H1 (cell line): ENCODE data around the gene TIE1. TPM values are rescaled to one million over a fixed set of nuclear protein-coding genes. Genes with fewer than 3 reads are reported as not detected.

ENCODE experiments used
- CTCF ChIA-PET: fragments of 300-600 bp; sonication (Branson Sonifier 250); formaldehyde crosslinking; loops from one replicate; lab custom pipeline; 2021; ENCODE audit not compliant: partially characterized antibody; lab: Charles Lee
- POLR2A ChIA-PET: fragments of 300-600 bp; sonication (Branson Sonifier 250); formaldehyde crosslinking; loops from one replicate; lab custom pipeline; 2021; ENCODE audit warnings: inconsistent platforms; ENCODE audit not compliant: partially characterized antibody; lab: Charles Lee
- DNase-seq, 2 experiments: peaks; one replicate each; pipeline versions ENCODE4 v3.0.0 to v3.0.0-alpha.2; 2010 to 2022; ENCODE audit warnings: low spot score in 2 of 2, low read depth in 1 of 2, mixed read lengths in 1 of 2
- FAIRE-seq: peaks from 2 replicates; lab custom pipeline; 2011; peaks lifted over from hg19 to GRCh38; lab: Jason Lieb, UNC
- H2AFZ ChIP-seq: 2 replicates; pipeline ENCODE4 v1.8.1; 2012; ENCODE audit warnings: low read length, inconsistent platforms
- H2AK5ac ChIP-seq: 2 replicates; pipeline ENCODE4 v1.6.1; 2013; ENCODE audit warnings: low read depth, low read length
- H2BK120ac ChIP-seq: replicated peaks from 2 replicates; pipeline ENCODE3; 2013; ENCODE audit warnings: low read depth, low read length, inconsistent platforms
- H2BK12ac ChIP-seq: 2 replicates; pipeline ENCODE4 v1.6.1; 2013; ENCODE audit warnings: low read depth, low read length
- H2BK15ac ChIP-seq: 2 replicates; pipeline ENCODE4 v1.6.1; 2013; ENCODE audit warnings: low read length
- H2BK20ac ChIP-seq: 2 replicates; pipeline ENCODE4 v1.6.1; 2013; ENCODE audit warnings: low read length
- H2BK5ac ChIP-seq: 2 replicates; pipeline ENCODE4 v1.6.1; 2013; ENCODE audit warnings: low read depth, low read length
- H3K14ac ChIP-seq: 2 replicates; pipeline ENCODE4 v1.6.1; 2013; ENCODE audit warnings: inconsistent platforms; ENCODE audit not compliant: insufficient read length
- H3K18ac ChIP-seq: 2 replicates; pipeline ENCODE4 v1.6.1; 2013; ENCODE audit warnings: low read length; ENCODE audit errors: extremely low read depth
- H3K23ac ChIP-seq: 2 replicates; pipeline ENCODE4 v1.6.1; 2013; ENCODE audit warnings: inconsistent platforms; ENCODE audit not compliant: insufficient read length
- H3K23me2 ChIP-seq: 2 replicates; pipeline ENCODE4 v1.6.1; 2013; ENCODE audit warnings: low read depth, low read length
- H3K27ac ChIP-seq: 2 replicates; pipeline ENCODE4 v1.6.1; 2011; ENCODE audit warnings: low read depth, low read length, inconsistent platforms
- H3K27me3 ChIP-seq, 4 experiments: replicated peaks in 1 of 4; 1 replicate in 1 of 4; 2 replicates in 3 of 4; pipeline versions ENCODE4 v1.6.1 to v1.8.1; 2011 to 2013; ENCODE audit warnings: low read length in 3 of 4, mild to moderate bottlenecking in 3 of 4, inconsistent platforms in 2 of 4, mixed read lengths in 2 of 4, moderate library complexity in 1 of 4; ENCODE audit not compliant: control insufficient read depth in 3 of 4, insufficient read depth in 3 of 4; ENCODE audit errors: extremely low read depth in 1 of 4
- H3K36me3 ChIP-seq, 4 experiments: 2 replicates each; pipeline versions ENCODE4 v1.6.1 to v1.8.1; 2011 to 2013; ENCODE audit warnings: mild to moderate bottlenecking in 4 of 4, low read length in 3 of 4, moderate library complexity in 2 of 4, control low read depth in 1 of 4, inconsistent platforms in 1 of 4; ENCODE audit not compliant: insufficient read depth in 4 of 4, control insufficient read depth in 2 of 4
- H3K4ac ChIP-seq: replicated peaks from 2 replicates; pipeline ENCODE3; 2013; ENCODE audit warnings: low read length, low read depth, mixed read lengths, inconsistent platforms; ENCODE audit not compliant: insufficient read length
- H3K4me1 ChIP-seq, 4 experiments: replicated peaks in 1 of 4; 1 replicate in 1 of 4; 2 replicates in 3 of 4; pipeline versions ENCODE4 v1.6.1 to v1.8.1; 2011 to 2013; ENCODE audit warnings: low read length in 3 of 4, inconsistent platforms in 2 of 4, mixed read lengths in 1 of 4; ENCODE audit not compliant: insufficient read depth in 4 of 4, control insufficient read depth in 3 of 4
- H3K4me2 ChIP-seq, 2 experiments: 2 replicates each; pipeline versions ENCODE4 v1.6.1 to v1.8.1; 2011 to 2013; ENCODE audit warnings: low read depth in 2 of 2, low read length in 2 of 2, control low read depth in 1 of 2, inconsistent platforms in 1 of 2, mild to moderate bottlenecking in 1 of 2; ENCODE audit not compliant: insufficient read depth in 1 of 2
- H3K4me3 ChIP-seq, 4 experiments: fragments of 200-600, 300-600 bp in 1 of 4; sonication (generic), shearing (Covaris generic), sonication (Bioruptor Twin) in 1 of 4; 2 replicates each; pipeline versions ENCODE4 v1.5.1 to v1.8.1; 2011 to 2016; ENCODE audit warnings: low read length in 4 of 4, low read depth in 3 of 4, control low read depth in 2 of 4, inconsistent platforms in 2 of 4, mild to moderate bottlenecking in 2 of 4, mixed read lengths in 1 of 4, moderate library complexity in 1 of 4; ENCODE audit not compliant: insufficient read depth in 2 of 4; ENCODE audit errors: extremely low read depth in 1 of 4
- H3K56ac ChIP-seq: replicated peaks from 2 replicates; pipeline ENCODE3; 2013; ENCODE audit warnings: low read depth, mild to moderate bottlenecking, mixed read lengths, low read length, inconsistent platforms; ENCODE audit not compliant: insufficient read length
- H3K79me1 ChIP-seq: 2 replicates; pipeline ENCODE4 v1.6.1; 2013; ENCODE audit warnings: low read depth, low read length, control low read depth
- H3K79me2 ChIP-seq, 2 experiments: 2 replicates each; pipeline versions ENCODE4 v1.6.1 to v1.8.1; 2012 to 2013; ENCODE audit warnings: low read length in 2 of 2, mild to moderate bottlenecking in 2 of 2, inconsistent platforms in 1 of 2; ENCODE audit not compliant: insufficient read depth in 2 of 2, control insufficient read depth in 1 of 2
- H3K9ac ChIP-seq, 4 experiments: replicated peaks in 1 of 4; 1 replicate in 1 of 4; 2 replicates in 3 of 4; pipeline versions ENCODE4 v1.6.1 to v1.8.1; 2011 to 2013; ENCODE audit warnings: low read depth in 3 of 4, low read length in 3 of 4, control low read depth in 2 of 4, mild to moderate bottlenecking in 2 of 4, moderate library complexity in 2 of 4, inconsistent platforms in 1 of 4; ENCODE audit errors: extremely low read depth in 1 of 4
- H3K9me3 ChIP-seq, 2 experiments: 2 replicates each; pipeline versions ENCODE4 v1.6.1 to v1.8.1; 2012 to 2013; ENCODE audit warnings: mild to moderate bottlenecking in 2 of 2, moderate library complexity in 2 of 2, control low read depth in 1 of 2, inconsistent platforms in 1 of 2, low read depth in 1 of 2, low read length in 1 of 2, mixed read lengths in 1 of 2; ENCODE audit not compliant: insufficient read depth in 2 of 2
- H4K20me1 ChIP-seq, 2 experiments: replicated peaks in 1 of 2; 2 replicates each; pipeline versions ENCODE3 to v1.8.1; 2011 to 2013; ENCODE audit warnings: inconsistent platforms in 2 of 2, low read length in 2 of 2, mild to moderate bottlenecking in 1 of 2; ENCODE audit not compliant: insufficient read depth in 2 of 2, control insufficient read depth in 1 of 2
- H4K5ac ChIP-seq: 2 replicates; pipeline ENCODE4 v1.6.1; 2013; ENCODE audit warnings: low read length, low read depth, mixed read lengths, inconsistent platforms; ENCODE audit not compliant: insufficient read length
- H4K8ac ChIP-seq: 2 replicates; pipeline ENCODE4 v1.8.0; 2013; ENCODE audit warnings: mild to moderate bottlenecking, moderate library complexity, low read length, inconsistent platforms; ENCODE audit not compliant: insufficient read depth; ENCODE audit errors: extremely low read depth
- H4K91ac ChIP-seq: replicated peaks from 2 replicates; pipeline ENCODE3; 2013; ENCODE audit warnings: low read length, mixed read lengths, inconsistent platforms; ENCODE audit not compliant: insufficient read length
- ATF2 ChIP-seq: IDR thresholded peaks from 2 replicates; pipeline ENCODE4 v1.6.1; 2012; ENCODE audit warnings: low read length, inconsistent platforms
- CREB1 ChIP-seq: IDR thresholded peaks from 2 replicates; pipeline ENCODE4 v1.6.1; 2012; ENCODE audit warnings: inconsistent platforms
- MAFK ChIP-seq: IDR thresholded peaks from 2 replicates; pipeline ENCODE4 v1.6.1; 2012; ENCODE audit warnings: low read depth, mild to moderate bottlenecking, improper control_type of control experiment, low read length
- POLR2AphosphoS5 ChIP-seq: IDR thresholded peaks from 2 replicates; pipeline ENCODE4 v1.6.1; 2011; ENCODE audit warnings: low read depth, low read length
- RFX5 ChIP-seq: IDR thresholded peaks from 2 replicates; pipeline ENCODE4 v1.6.1; 2011; ENCODE audit warnings: low read depth, low read length, improper control_type of control experiment, borderline replicate concordance
- RXRA ChIP-seq: IDR thresholded peaks from 2 replicates; pipeline ENCODE4 v1.6.1; 2011; ENCODE audit warnings: low read depth, mild to moderate bottlenecking, low read length, moderate library complexity; ENCODE audit not compliant: insufficient read depth
- SUZ12 ChIP-seq: fragments of 200-600 bp; sonication (generic); IDR thresholded peaks from 2 replicates; pipeline ENCODE4 v1.6.1; 2012; ENCODE audit warnings: mild to moderate bottlenecking, inconsistent platforms, low read length, moderate library complexity, mixed read lengths
- YY1 ChIP-seq: IDR thresholded peaks from 2 replicates; pipeline ENCODE4 v1.6.1; 2011; ENCODE audit warnings: low read depth, mild to moderate bottlenecking, low read length
- ZNF274 ChIP-seq: IDR thresholded peaks from 2 replicates; pipeline ENCODE4 v1.7.0; 2012; ENCODE audit warnings: low read length, borderline replicate concordance; ENCODE audit errors: extremely low read depth
- WGBS, 2 experiments: shearing (Covaris generic) in 1 of 2; methylation state at CpG; one replicate each; pipeline versions ENCODE4 v1.1.6 to v1.1.7; 2013 to 2015; ENCODE audit warnings: low lambda C conversion rate in 2 of 2, mixed read lengths in 2 of 2, inconsistent platforms in 1 of 2, low coverage in 1 of 2, missing lambda C conversion rate in 1 of 2; ENCODE audit not compliant: insufficient replicate concordance in 2 of 2, insufficient coverage in 1 of 2, insufficient read length in 1 of 2; ENCODE audit errors: extremely low coverage in 1 of 2, missing lambda C conversion rate in 1 of 2; 5-methylcytosine and 5-hydroxymethylcytosine counted together
- polyA plus RNA-seq, 7 experiments: library from polyadenylated mRNA; depleted of rRNA in 3 of 7; stranded (reverse) in 5 of 7; unstranded in 2 of 7; fragments of >200 nt in 5 of 7; fragments of 200-250 nt in 2 of 7; gene quantifications; 1 replicate in 5 of 7; 2 replicates in 1 of 7; 4 replicates in 1 of 7; pipeline versions ENCODE4 v1.2.1 to v1.2.3, GENCODE V29; 2011 to 2013; ENCODE audit warnings: missing spikeins in 2 of 7, mixed read lengths in 2 of 7
- total RNA-seq: library from RNA; stranded (reverse); fragmentation: NEBNext Ultra II Directional; extraction: Animal tissue kit (Norgen Biotek cat#: 25700); gene quantifications from 2 replicates; pipeline ENCODE4 v1.2.1, GENCODE V29; 2021

TIE1 gene
- total and polyA plus RNA-seq, 2 of the 8 experiments (the other 6 are each of a cell fraction or from before 2014, with no cell fraction given) = 0.74 to 2.2 TPM

GRCh38 chr1:43352881-43353280, 52.1 kb downstream of the TIE1 start:
- H2BK15ac ChIP-seq = no peak overlapping the region
- H3K79me2 ChIP-seq = no peaks in the 10 kb centered on the region
- H3K4ac ChIP-seq = no peak overlapping the region
- H4K8ac ChIP-seq = no peak overlapping the region
- no peak for FAIRE-seq
- 0 out of 2 replicates have a peak overlapping the region, but pooled peaks have one; percentile 43 for H2BK20ac ChIP-seq
- no peak overlapping the region for H3K23ac ChIP-seq
- no peak overlapping the region for H2AFZ ChIP-seq
- no peak overlapping the region for H3K14ac ChIP-seq
- ChIA-PET CTCF (interaction anchor here (1.0 kb wide), 1 partner anchor 116 kb away, joined by 3 read pairs; no protein-coding TSS in a partner anchor), POLR2A (interaction anchor here (1.5 to 1.6 kb wide), 2 partner anchors 10 to 16 kb away, joined by 6 to 11 read pairs; no protein-coding TSS in a partner anchor)
- H2BK12ac ChIP-seq = no peak overlapping the region
- H4K91ac ChIP-seq = no peak overlapping the region
- H2BK120ac ChIP-seq = no peak overlapping the region
- H4K5ac ChIP-seq = no peak overlapping the region
- no peak for TF ChIP-seq YY1
- no peak for TF ChIP-seq MAFK
- TF ChIP-seq RXRA = no peak
- TF ChIP-seq ZNF274 = no peak
- TF ChIP-seq SUZ12 = no peak
- no peak for TF ChIP-seq POLR2AphosphoS5
- no peak for TF ChIP-seq ATF2
- TF ChIP-seq RFX5 = no peak
- no peak for TF ChIP-seq CREB1
- no peak overlapping the region for H3K4me2 ChIP-seq
- no peak overlapping the region for H3K27ac ChIP-seq
- H2AK5ac ChIP-seq = no peak overlapping the region
- H3K27me3 ChIP-seq = peaks cover 0 to 1% (median 0%) of the 10 kb centered on the region in 4 experiments; a peak in 1 of 7 replicates
- 74% methylated on average over 3 of the region's 3 CpGs; no CpG with 5 or more reads in 1 of the 2 experiments for WGBS, 2 experiments
- H3K4me1 ChIP-seq = peaks cover 4 to 12% (median 8%) of the 10 kb centered on the region in 4 experiments; a peak in 6 of 7 replicates
- no peak overlapping the region for H2BK5ac ChIP-seq
- no peak overlapping the region for H3K56ac ChIP-seq
- no peaks in the 10 kb centered on the region for H4K20me1 ChIP-seq
- H3K18ac ChIP-seq = 0 out of 2 replicates have a peak overlapping the region, but pooled peaks have one; percentile 27
- H3K9ac ChIP-seq = no peak overlapping the region
- no peaks in the 10 kb centered on the region for H3K79me1 ChIP-seq
- no peaks in the 10 kb centered on the region for H3K36me3 ChIP-seq
- H3K23me2 ChIP-seq = peaks cover 7% of the 10 kb centered on the region
- H3K4me3 ChIP-seq = no peak overlapping the region
- H3K9me3 ChIP-seq = no peaks in the 10 kb centered on the region
- no peak for DNase-seq
